Aorta (tissue), 5 donors: ENCODE measurements around the gene UMAD1. TPM values are rescaled to one million over a fixed set of nuclear protein-coding genes. Genes with fewer than 3 reads are reported as not detected.
A peak's percentile ranks its signal among the peaks of the same experiment; 100 is the strongest.

Experiments
- ATAC-seq: fragments of 200-7000 bp; cut with Tn5 transposase; one replicate; pipeline ENCODE4 v1.9.1; 2022; ENCODE audit warnings: moderate library complexity; ENCODE audit not compliant: low FRiP score
- DNase-seq, 2 donors: peaks; one replicate each; pipeline ENCODE4 v3.0.0-alpha.2; 2020
- H3K27ac ChIP-seq, 2 donors: one replicate each; pipeline ENCODE4 v1.5.1; 2013; ENCODE audit warnings: low read length in 2 of 2, mild to moderate bottlenecking in 2 of 2, moderate library complexity in 2 of 2, control low read depth in 1 of 2, inconsistent platforms in 1 of 2, low read depth in 1 of 2
- H3K27me3 ChIP-seq, 2 donors: one replicate each; pipeline ENCODE4 v1.6.1; 2013; ENCODE audit warnings: control low read depth in 1 of 2, low read length in 1 of 2, mild to moderate bottlenecking in 1 of 2, moderate library complexity in 1 of 2; ENCODE audit not compliant: insufficient read depth in 2 of 2, control insufficient read depth in 1 of 2
- H3K36me3 ChIP-seq, 2 donors: one replicate each; pipeline ENCODE4 v1.6.1; 2013; ENCODE audit warnings: control low read depth in 1 of 2, low read length in 1 of 2, mild to moderate bottlenecking in 1 of 2; ENCODE audit not compliant: insufficient read depth in 2 of 2, control insufficient read depth in 1 of 2
- H3K4me1 ChIP-seq, 2 donors: one replicate each; pipeline ENCODE4 v1.6.1; 2013; ENCODE audit warnings: low read length in 2 of 2, control low read depth in 1 of 2, mild to moderate bottlenecking in 1 of 2, moderate library complexity in 1 of 2; ENCODE audit not compliant: insufficient read depth in 2 of 2, control insufficient read depth in 1 of 2
- H3K4me3 ChIP-seq, 2 donors: one replicate each; pipeline ENCODE4 v1.5.1; 2013; ENCODE audit warnings: low read length in 2 of 2, control low read depth in 1 of 2, mild to moderate bottlenecking in 1 of 2
- H3K9me3 ChIP-seq: one replicate; pipeline ENCODE4 v1.6.1; 2013; ENCODE audit warnings: mild to moderate bottlenecking, low read length; ENCODE audit not compliant: control insufficient read depth
- WGBS, 2 donors: extraction: QIAGEN DNeasy Blood & Tissue Kit; methylation state at CpG; one replicate each; pipeline ENCODE4 v1.1.7; 2013; 5-methylcytosine and 5-hydroxymethylcytosine counted together
- intact Hi-C, 2 donors: fragments of 100-400 bp; cut with DNase I; formaldehyde crosslinking; loops; one replicate each; pipeline versions ENCODE4 v1.14.2 to v1.15.0; 2022
- polyA plus RNA-seq, 2 donors: library from polyadenylated mRNA; stranded (reverse); fragments of 200-250 nt; gene quantifications; one replicate each; pipeline ENCODE4 v1.2.3, GENCODE V29; 2013
- total RNA-seq, 2 donors: library from RNA; stranded (reverse); fragmentation: NEBNext Ultra II Directional; extraction: Animal tissue kit (Norgen Biotek cat#: 25700); gene quantifications; one replicate each; pipeline ENCODE4 v1.2.1, GENCODE V29; 2021
- donor health status: healthy with polysubstance abuse.
- donor health status: Bipolar disorder and iron deficiency.
- donor health status: DM: no; HTN: no; CAD: no.
- donor health status: DM: no; HTN: no; CAD: no.
- donor health status: DM: yes; HTN: yes; CAD: no.

UMAD1 gene
- total and polyA plus RNA-seq, 4 donors, result 11.8 to 18.9 (median 15.5) TPM

- intact Hi-C loops, result no loop called here
- ATAC-seq (no peak), DNase-seq (no peak)
- Histone ChIP-seq H3K36me3 (no peaks in the 10 kb centered on the region), H3K9me3 (no peaks in the 10 kb centered on the region), H3K4me1 (no peaks in the 10 kb centered on the region), H3K27me3 (no peaks in the 10 kb centered on the region), H3K27ac (no peak overlapping the region), H3K4me3 (no peak overlapping the region)
- WGBS, 2 donors, result 54 to 56% methylated on average over 2 of the region's 2 CpGs
Measured at GRCh38 chr7:7750571-7751242, 110.2 kb downstream of the UMAD1 start.

DNA sequence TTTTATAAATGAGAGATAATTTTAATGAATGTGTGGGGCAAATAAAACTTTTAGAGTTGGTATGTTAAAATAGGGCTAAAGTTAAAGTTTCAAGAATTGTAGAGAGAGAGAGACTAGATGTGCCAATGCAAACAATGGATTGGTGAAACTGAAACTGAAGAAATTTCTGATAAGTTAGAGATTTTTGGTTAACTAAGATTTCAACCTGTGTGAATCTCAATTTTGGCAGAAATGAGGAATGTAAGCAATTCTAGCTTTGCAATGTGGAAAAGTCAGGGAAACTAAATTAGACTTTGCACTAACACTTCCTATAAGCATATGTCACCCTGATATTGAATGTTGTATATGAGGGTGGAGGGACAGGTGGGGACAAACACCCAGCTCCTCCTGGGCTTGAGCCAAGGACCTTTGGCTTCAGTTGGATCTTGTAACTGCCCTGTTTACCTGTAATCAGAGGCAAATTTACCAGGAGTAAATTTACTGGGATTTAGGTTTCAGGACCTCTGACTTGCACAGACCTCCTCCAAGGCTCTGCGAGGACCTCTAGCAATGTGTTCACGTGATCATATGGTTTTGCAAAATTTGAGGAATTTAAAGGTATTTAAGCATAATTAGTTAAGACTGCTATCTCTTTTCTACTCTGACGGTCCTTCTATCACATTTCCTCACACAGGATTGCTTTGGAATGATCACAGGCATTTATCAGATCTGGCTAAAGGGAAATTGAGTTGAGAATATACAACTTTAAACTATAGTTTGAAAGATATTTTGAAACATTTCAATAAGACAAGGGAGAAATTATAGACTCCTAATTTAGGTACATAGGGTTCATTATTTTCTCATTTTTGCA lies 110.9 kb downstream of the UMAD1 start:
- H3K27me3 ChIP-seq, result no peaks in the 10 kb centered on the region
- 57 to 69% methylated on average over 3 of the region's 3 CpGs for WGBS, 2 donors
- H3K4me3 ChIP-seq, result no peak overlapping the region
- no peak overlapping the region for H3K27ac ChIP-seq
- no peaks in the 10 kb centered on the region for H3K9me3 ChIP-seq
- intact Hi-C loops, result no loop called here
- no peaks in the 10 kb centered on the region for H3K4me1 ChIP-seq
- ATAC-seq (no peak), DNase-seq (no peak)
- no peaks in the 10 kb centered on the region for H3K36me3 ChIP-seq

- Histone ChIP-seq H3K4me3 (no peak overlapping the region), H3K4me1 (no peaks in the 10 kb centered on the region), H3K36me3 (no peaks in the 10 kb centered on the region), H3K9me3 (no peaks in the 10 kb centered on the region), H3K27ac (no peak overlapping the region), H3K27me3 (no peaks in the 10 kb centered on the region)
- intact Hi-C loops, result loop anchor here in 1 of 2 donors (5.0 kb wide), 1 partner anchor 69 kb away; no protein-coding TSS in a partner anchor
- ATAC-seq (no peak), DNase-seq (no peak)
- WGBS, 2 donors, result 89 to 90% methylated on average over 3 of the region's 3 CpGs
Measured at GRCh38 chr7:7756577-7756976, 116.0 kb downstream of the UMAD1 start.

DNA sequence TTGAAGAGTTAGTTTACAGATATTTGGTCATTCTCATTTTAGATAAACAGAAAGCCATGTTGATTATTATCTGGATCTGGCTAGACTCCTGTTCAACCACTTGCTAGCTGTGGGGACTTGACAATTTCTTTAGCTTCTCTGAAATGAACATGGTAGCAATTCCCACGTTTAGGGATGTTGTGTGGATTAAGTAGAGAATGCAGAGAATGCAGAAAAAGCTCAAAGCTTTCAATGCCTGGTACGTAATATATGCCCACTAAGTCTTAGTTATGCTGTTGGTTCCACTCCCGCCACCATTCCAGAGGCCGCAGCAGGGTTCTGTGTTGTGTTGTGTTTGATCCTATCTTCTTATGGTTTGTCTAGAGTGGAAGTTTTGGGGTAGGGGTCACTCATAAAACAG lies 117.0 kb downstream of the UMAD1 start:
- H3K36me3 ChIP-seq, result no peaks in the 10 kb centered on the region
- 73 to 85% methylated on average over 4 of the region's 4 CpGs for WGBS, 2 donors
- DNase-seq, result no peak
- H3K4me3 ChIP-seq, result no peak overlapping the region
- H3K27ac ChIP-seq, result no peak overlapping the region
- no peaks in the 10 kb centered on the region for H3K4me1 ChIP-seq
- no peak for ATAC-seq
- no peaks in the 10 kb centered on the region for H3K27me3 ChIP-seq
- intact Hi-C loops, result loop anchor here in 1 of 2 donors (5.0 kb wide), 1 partner anchor 70 kb away; no protein-coding TSS in a partner anchor
- H3K9me3 ChIP-seq, result no peaks in the 10 kb centered on the region

- intact Hi-C loops, result loop anchor here in 1 of 2 donors (5.0 kb wide), 1 partner anchor 79 kb away; no protein-coding TSS in a partner anchor
- 31 to 43% methylated on average over 5 of the region's 5 CpGs for WGBS, 2 donors
- no peaks in the 10 kb centered on the region for H3K4me1 ChIP-seq
Measured at GRCh38 chr7:7761340-7761973, 120.9 kb downstream of the UMAD1 start.

DNA sequence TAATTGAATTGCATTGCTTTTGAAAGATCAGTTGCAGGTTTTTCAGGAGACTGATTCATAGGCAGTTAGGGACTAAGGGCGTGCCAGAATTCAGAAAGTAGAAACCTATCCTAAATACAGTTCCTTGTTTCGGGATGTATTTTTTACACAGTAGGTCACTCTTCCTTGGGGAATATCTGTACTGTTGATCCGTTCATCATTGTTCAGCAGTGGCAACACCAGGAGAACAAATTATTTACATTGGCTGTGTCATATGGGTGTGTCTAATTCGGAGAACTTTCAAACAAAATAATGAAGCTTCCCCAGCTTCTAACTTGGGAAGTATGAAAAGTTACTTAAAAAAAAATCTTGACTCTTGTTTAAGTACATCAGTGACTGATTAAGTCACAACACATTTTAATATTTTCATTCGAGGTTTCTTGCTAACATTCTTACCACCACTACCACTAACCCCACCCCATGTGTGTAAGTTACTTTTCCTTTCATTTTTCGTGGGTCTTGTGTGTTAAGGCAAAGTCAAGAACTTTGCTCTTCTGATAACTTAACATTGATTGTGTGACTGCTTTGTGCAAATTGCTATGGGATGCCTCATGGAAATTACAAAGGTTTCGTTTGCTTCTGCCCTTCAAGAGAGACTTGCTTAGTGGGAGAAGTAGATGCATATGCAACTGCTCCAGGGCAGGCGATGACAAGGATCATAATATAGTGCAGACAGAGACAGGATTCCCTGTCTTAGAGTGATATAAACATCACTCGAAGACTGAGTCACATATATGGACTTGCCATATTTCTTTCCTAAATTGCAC lies 121.6 kb downstream of the UMAD1 start:
- intact Hi-C loops, result loop anchor here in 1 of 2 donors (5.0 kb wide), 1 partner anchor 80 kb away; no protein-coding TSS in a partner anchor
- Histone ChIP-seq H3K27me3 (no peaks in the 10 kb centered on the region), H3K4me1 (no peaks in the 10 kb centered on the region), H3K4me3 (peak overlapping the region; percentile 78 to 84), H3K36me3 (no peaks in the 10 kb centered on the region), H3K9me3 (no peaks in the 10 kb centered on the region), H3K27ac (no peak overlapping the region)
- WGBS, 2 donors, result 6 to 7% methylated on average over 9 of the region's 9 CpGs
- DNase-seq (no peak), ATAC-seq (peak; percentile 67)

More at GRCh38 chr7:7761340-7761973, 120.9 kb downstream of the UMAD1 start:
- Histone ChIP-seq H3K27ac (no peak overlapping the region), H3K9me3 (no peaks in the 10 kb centered on the region), H3K4me3 (peak overlapping the region; percentile 78 to 84), H3K36me3 (no peaks in the 10 kb centered on the region), H3K27me3 (no peaks in the 10 kb centered on the region)
- DNase-seq (no peak), ATAC-seq (peak; percentile 74)

- 79 to 91% methylated on average over 3 of the region's 3 CpGs for WGBS, 2 donors
- no peak for DNase-seq
- ATAC-seq, result no peak
- intact Hi-C loops, result loop anchor here in 1 of 2 donors (5.0 kb wide), 1 partner anchor 82 kb away; no protein-coding TSS in a partner anchor
- H3K27ac ChIP-seq, result no peak overlapping the region
- H3K4me3 ChIP-seq, result no peak overlapping the region
- H3K9me3 ChIP-seq, result no peaks in the 10 kb centered on the region
- no peaks in the 10 kb centered on the region for H3K27me3 ChIP-seq
- H3K4me1 ChIP-seq, result no peaks in the 10 kb centered on the region
- H3K36me3 ChIP-seq, result no peaks in the 10 kb centered on the region
Measured at GRCh38 chr7:7764520-7765396, 124.2 kb downstream of the UMAD1 start.
